ENCODE data around the gene SMPDL3A.

GRCh38 chr6:122829456-122829855 lies 40.4 kb downstream of the SMPDL3A start:
- no peak for TF ChIP-seq CTCF (IDR thresholded peaks at IDR 0.05; ENCODE audit: borderline replicate concordance, extremely low read depth, low read length, poor library complexity, severe bottlenecking)
- no peak for TF ChIP-seq EZH2 (IDR thresholded peaks at IDR 0.05; ENCODE audit: borderline replicate concordance, low read depth, low read length, severe bottlenecking)

All from DND-41 (cell line).